Spleen (tissue), 7 donors: ENCODE data around the gene TENT4B.

Source experiments
- POLR2A ChIP-seq, 3 donors: fragments of 450-650 bp; IDR thresholded peaks; one replicate each; pipeline ENCODE4 v1.5.1; 2017; ENCODE audit warnings: antibody characterized with exemption in 3 of 3, mild to moderate bottlenecking in 1 of 3
- POLR2AphosphoS5 ChIP-seq, 3 donors: sonication (generic); formaldehyde crosslinking; IDR thresholded peaks; one replicate each; pipeline ENCODE4 v1.5.1; 2017; ENCODE audit warnings: antibody characterized with exemption in 3 of 3
- TF ChIP-seq, protein P1 (sequence below), 11 experiments: fragments of 200-600 bp in 7 of 11; fragments of 450-650 bp in 4 of 11; sonication (generic) in 4 of 11; IDR thresholded peaks in 8 of 11; conservative IDR thresholded peaks in 3 of 11; 1 replicate in 7 of 11; 2 replicates in 4 of 11; pipeline versions ENCODE4 v1.4.0 to v1.8.0; 2016 to 2021; ENCODE audit warnings: antibody characterized with exemption in 11 of 11, inconsistent platforms in 4 of 11, mild to moderate bottlenecking in 1 of 11
- donor health status: DM: no; HTN: no; CAD: no; lungs with moderate emphysema.
- donor health status: DM: no; HTN: no; CAD: no.
- donor health status: DM: no; HTN: no; CAD: no.

- TF ChIP-seq, protein P1, sequence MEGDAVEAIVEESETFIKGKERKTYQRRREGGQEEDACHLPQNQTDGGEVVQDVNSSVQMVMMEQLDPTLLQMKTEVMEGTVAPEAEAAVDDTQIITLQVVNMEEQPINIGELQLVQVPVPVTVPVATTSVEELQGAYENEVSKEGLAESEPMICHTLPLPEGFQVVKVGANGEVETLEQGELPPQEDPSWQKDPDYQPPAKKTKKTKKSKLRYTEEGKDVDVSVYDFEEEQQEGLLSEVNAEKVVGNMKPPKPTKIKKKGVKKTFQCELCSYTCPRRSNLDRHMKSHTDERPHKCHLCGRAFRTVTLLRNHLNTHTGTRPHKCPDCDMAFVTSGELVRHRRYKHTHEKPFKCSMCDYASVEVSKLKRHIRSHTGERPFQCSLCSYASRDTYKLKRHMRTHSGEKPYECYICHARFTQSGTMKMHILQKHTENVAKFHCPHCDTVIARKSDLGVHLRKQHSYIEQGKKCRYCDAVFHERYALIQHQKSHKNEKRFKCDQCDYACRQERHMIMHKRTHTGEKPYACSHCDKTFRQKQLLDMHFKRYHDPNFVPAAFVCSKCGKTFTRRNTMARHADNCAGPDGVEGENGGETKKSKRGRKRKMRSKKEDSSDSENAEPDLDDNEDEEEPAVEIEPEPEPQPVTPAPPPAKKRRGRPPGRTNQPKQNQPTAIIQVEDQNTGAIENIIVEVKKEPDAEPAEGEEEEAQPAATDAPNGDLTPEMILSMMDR (IDR thresholded peaks at IDR 0.05 in 8 of 11, conservative IDR thresholded peaks at IDR 0.05 in 3 of 11): no peak
- TF ChIP-seq POLR2A (IDR thresholded peaks at IDR 0.05) (no peak), POLR2AphosphoS5 (IDR thresholded peaks at IDR 0.05) (no peak)
Measured at GRCh38 chr16:50238314-50238713, 85.2 kb downstream of the TENT4B start.
